HG03354 (cell line): ENCODE results near the gene PTPRN2.
"Not testable (repeated sequence)": the region's sequence is repeated elsewhere in the genome, so short reads cannot be mapped to it uniquely, and the experiment has no call there.

Experiments
- ATAC-seq: cut with Tn5 transposase; IDR thresholded peaks from one replicate; pipeline ENCODE4 v1.9.1; 2021; ENCODE audit warnings: mild to moderate bottlenecking; ENCODE audit not compliant: unreplicated experiment, poor library complexity, severe bottlenecking

PTPRN2 gene

DNA sequence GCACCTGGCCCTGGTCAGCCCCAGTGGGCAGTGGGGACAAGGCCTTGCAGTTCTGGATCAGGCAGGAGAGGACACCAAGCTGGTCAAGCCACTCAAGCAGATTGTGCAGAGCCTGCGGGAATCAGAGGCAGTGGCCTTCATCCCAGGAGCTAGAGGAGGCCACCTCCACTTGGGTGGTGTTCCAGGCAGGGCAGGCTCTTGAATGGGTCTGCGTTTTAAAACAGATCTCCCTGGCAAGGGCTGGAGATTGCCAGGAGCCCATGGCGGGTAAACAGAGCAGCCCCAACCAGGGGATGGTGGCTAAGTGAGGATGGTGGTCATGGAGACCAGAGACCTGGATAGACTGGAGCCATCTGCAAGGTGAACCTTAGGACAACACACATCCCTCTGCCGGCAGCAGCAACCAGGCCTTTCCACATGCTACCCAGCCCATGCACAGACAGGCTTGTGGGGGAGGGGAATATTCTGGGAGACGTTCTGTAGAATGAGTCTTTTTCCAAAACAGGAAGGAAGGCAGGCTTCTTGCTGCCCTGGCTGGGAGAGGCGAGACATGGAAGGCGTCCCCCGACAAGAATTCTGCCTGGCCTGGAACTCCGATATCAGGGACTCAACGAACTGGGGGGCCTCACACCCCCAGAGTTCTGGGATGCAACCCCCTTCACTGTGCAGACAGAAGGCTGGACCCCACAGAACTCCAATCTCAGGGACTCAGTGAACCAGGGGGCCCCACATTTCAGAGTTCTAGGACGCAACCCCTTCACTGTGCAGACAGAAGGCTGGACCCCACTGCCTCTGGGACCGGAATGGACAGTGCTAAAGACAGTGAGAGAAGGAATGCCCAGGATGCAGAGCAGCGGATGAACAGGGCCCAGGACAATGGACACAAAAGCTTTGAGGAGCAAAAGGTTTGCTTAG lies 264.8 kb downstream of the PTPRN2 start:
- ATAC-seq, result no peak

DNA sequence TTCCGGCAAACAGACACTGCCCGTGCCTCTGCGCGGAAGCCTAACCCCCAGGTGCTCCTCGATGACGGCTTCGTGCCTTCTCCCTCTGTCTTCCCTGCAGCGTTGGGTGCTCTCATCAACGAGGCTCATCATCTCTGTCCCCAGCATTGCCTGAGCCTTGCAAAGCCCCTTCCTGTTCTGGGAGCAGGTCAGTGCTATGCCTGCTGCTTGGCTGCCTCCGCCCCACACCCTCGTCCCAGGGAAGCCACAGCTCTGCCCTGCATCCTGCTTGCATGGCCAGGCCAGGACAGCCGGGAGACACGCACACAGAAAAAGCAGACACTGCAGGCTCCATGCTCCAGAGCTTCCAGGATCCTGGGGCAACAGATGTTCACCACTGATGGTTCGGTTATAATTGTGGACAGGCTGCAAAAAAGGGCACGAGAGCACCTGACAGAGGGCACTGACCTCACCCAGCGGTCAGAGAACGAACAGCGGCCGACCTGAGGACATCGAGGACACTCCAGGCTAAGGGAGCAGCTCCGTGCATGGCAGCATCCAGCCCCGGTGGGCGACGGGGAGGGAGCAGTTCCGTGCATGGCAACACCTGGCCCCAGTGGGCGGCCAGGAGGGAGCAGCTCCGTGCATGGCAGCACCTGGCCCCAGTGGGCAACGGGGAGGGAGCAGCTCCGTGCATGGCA lies 265.5 kb downstream of the PTPRN2 start:
- ATAC-seq, result no peak

DNA sequence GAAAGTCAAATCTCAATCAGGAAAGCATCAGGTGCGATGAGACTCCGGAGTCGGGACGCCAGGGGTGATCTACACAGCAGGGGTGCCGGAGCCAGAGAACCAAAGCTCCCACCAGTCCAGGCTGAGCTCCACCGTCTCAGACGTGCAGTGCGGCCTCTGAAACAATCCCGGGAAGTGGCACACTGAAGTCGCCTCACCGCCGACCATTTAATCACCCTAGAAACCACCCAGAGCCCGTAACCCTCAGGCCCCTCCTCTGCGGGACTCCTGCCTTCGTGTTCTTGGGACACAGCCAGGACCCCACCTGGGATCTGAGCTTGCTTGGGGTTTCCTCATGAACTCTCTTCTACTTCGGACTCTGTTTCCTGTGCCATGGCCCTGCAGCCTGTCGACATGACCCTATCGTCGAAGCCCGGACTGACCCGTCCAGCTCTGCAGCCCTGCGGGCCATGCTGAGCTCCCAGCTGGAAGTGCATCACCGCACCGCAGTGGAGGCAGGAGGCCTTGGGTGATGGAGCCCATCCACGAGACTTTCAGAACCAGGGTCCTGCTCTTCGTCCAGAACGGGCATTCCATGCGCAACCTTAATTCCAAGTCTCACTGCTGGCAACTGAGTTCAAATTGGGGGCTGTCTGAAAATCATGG lies 266.4 kb downstream of the PTPRN2 start:
- no peak for ATAC-seq

DNA sequence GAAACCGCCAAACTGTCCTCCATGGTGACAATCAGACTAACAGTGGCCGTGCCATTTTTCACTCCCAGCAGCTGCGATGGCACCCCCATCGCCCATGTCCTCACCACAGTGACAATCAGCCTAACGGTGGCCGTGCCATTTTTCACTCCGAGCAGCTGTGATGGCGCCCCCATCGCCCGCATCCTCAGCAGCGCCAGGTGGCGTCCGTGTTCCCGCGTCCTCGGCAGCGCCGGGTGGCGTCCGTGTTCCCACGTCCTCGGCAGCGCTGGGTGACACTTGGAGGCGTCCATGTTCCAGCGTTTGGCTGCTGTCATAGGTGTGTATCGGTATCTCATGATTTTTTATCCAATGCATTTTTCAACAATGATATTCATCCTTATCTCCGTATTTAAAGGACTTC lies 267.3 kb downstream of the PTPRN2 start:
- ATAC-seq, result no peak

DNA sequence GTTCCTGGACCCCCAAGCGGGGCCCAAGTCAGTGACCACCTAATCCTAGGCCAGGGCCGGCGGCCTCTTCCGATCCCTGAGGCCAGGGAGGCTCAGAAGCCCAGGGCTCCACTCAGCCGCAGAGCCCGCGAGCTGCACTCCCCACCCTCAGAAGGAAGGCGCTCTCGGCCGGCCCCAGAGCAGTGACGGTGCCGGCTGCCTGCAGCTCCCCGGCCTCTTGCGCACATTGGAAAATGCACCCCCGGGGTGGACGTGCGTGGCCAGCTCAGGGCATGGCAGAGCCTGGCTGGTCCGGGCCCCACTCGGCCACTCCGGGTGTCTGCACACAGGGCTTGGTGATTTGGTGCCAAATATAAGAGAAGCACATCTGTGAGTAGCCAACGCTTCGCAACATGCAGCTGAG lies 269.1 kb downstream of the PTPRN2 start:
- ATAC-seq, result no peak

DNA sequence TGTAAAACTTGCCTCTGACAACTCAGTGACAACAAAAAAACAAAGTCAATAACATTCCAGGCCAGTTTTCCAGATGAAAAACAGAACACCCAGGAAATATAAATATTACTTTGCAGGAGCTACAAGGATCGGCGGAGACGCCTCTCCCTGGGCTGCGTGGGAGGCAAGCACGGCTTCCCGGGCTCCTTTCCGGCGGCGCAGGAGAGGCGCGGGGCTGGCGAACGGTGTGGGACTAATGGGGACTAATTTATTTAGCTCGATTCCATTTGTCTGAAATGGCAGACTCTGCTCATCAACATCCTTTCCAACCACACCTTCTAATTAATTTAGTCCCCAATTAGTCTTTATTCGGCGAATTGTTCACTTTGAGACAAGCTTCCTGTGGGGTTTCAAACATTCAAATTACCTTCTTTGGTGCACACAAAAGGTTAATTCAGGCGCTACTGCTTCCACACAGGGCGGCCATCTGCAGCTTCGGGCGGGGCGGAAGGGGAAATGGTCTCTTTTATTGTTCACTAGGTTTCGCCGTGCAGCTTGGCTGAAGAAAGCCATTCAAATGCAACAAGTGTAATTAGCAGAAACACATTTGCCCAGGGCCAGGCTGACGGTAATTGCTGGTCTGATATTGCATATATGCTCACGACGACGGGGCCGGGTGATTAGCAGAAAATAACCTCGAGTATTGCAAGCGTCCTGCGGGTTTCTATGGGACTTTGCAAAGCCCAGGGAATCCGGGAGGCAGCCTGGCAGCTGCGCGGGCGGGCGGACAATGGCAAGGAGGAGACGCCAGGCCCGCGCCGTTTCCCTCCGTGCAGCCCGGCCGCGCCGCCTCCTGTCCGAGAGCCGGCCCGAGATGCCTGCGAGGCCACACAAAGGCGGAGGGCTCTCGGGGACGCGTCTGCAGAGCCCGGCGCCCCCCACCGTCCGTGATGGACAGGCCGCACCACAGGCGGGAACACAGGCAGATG lies 270.1 kb downstream of the PTPRN2 start:
- no peak for ATAC-seq

DNA sequence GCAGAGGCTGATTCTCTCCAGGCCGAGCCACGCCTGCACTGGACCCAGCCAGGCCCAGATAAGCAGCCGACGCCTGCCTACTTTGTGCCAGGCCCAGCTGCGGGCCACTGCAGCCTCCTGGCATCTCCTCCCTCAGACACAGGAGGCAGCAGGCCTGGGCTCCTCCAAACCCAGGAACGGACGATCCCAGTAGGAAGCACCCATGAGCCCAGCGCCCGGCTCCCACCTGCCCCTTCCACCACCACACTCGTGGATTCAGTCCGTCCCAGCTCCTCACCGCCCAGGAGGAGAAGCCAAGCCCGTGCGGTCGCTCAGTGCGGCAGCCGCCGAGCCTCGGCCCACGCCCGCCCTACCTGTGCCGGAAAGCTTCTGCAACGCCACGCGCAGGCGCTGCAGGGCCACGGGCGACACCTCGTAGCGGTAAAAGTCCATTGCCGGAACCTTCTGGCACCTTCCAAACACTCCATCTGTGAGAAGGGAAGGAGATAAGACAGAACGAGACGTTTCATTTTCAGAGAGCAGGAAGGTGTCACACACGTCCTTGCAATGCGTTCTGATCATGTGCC lies 271.1 kb downstream of the PTPRN2 start:
- no peak for ATAC-seq

DNA sequence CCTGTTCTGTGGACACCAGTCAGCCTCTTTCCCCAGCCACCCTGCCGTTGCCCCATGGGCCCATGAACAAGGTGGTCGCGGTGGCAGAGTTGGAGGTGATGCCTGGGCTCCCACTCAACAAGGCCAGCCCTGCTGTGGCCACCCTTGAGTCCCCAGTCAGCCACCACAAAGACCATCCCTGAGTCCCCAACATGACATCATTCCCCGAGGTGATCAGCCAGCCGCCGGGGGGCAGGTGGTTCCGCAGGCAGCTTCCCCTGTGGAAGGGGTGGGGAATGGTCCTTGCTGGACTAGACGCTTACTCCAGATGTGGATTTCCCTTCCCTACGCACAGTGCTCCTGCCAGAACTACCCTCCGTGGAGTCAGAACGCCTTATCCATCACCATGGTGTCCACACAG lies 271.7 kb downstream of the PTPRN2 start:
- ATAC-seq, result no peak

DNA sequence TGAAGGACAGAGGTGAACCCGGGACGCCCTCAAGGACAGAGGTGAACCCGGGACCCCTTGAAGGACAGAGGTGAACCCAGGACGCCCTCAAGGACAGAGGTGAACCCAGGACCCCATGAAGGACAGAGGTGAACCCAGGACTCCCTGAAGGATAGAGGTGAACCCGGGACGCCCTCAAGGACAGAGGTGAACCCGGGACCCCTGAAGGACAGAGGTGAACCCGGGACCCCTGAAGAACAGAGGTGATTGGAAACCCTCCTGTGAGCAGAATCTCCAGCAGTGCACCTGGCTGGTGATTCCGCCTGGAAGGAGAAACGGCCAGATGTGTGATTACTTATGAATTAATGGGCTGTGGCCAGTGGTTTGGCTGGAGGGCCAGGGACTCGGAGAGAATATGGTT lies 272.3 kb downstream of the PTPRN2 start:
- ATAC-seq, result no peak

DNA sequence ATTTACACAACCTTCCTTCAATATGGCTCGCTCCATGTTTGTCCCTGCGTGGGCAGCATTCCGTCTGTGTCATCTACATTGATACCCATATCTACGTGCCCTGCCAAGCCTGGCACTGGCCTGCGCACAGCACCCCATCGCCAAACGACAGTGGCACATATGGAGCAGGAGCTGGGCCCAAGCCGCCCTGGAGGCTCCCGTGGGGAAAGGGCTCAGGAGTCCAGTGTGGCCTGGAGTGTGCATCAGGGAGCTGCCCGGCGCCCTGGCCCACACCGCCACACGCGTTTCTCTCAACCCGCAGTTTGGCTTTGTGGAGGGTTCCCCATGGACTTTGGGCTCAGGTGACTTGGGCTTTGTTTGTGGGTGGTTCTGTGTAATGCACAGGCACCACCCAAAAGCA lies 273.2 kb downstream of the PTPRN2 start:
- no peak for ATAC-seq

DNA sequence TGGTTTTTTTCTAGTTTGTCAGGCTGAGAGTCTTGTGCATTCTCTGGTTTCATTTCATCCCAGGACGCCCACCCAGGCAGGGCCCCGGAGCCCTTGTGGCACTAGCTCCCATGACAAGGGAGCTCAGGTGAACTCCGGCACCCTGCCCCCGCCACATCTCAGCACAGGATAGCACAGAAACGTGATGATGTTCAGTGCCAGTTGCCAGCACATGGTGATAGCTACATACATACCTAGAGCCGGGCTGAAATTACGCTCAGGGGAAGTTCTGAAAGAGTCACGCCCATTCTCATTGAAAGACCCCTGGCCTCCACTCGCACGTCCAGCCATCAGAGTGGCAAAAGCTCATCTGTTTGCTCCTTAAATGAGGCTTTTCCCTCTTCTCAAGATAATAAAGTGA lies 273.7 kb downstream of the PTPRN2 start:
- ATAC-seq, result no peak

DNA sequence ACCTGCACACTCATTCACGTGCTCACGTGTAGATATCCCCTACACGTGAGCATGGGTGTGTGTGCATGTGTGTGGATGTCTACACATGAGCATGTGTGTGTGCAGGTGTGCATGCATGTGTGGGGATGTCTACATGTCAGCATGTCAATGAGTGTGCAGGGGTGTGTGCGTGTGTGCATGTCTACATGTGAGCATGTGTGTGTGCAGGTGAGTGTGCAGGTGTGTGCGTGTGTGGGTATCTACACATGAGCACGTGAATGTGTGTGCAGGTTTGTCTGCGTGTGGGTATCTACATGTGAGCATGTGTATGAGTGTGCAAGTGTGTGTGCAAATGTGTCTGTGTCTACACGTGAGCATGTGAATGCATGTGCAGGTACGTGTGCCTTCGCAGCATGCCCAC lies 274.8 kb downstream of the PTPRN2 start:
- ATAC-seq, result no peak

DNA sequence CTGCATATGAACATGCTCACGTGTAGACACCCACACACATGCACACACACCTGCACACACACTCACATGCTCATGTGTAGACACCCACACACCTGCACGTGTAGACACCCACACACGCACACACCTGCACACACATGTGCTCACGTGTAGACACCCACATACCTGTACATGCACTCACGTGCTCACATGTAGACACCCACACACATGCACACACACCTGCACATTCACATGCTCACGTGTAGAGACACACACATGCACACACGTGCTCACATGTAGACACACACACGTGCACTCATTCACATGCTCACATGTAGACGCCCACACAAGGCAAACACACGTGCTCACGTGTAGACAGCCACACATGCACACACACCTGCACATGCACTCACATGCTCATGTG lies 275.8 kb downstream of the PTPRN2 start:
- no peak for ATAC-seq

DNA sequence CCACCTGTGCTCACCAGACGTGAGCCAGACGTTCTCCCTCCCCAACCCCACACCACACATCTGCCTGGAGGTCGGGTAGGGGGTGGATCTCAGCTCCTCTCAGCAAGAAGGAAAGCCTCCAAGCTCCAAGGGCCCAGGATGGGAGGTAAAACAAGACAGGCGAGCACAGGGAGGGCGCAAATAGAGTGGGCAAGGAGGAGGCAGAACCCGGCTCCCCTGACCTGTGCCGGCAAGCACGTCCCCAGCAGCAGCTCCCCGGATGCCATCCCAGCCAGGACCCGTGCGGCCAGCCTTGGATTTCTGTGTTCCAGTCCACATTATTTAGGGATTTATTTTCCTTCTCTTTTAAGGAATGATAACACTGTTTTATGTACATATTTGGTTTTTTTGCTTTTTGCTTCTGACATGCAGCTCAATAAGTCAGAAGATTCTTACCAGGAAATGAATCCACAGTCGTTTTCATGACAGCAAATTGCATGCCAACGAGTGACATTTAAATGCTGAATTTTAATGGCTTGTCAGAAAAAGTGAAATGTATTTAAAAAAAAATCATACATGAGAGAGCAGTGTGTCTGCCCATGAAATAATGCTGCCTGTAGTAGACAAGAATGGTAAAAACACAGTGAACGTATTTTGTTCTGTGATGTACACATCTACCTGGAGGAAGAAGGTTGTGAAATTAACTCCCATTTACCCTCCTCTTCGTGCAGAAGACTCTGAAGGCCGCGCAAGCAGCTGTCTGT lies 276.5 kb downstream of the PTPRN2 start:
- no peak for ATAC-seq

DNA sequence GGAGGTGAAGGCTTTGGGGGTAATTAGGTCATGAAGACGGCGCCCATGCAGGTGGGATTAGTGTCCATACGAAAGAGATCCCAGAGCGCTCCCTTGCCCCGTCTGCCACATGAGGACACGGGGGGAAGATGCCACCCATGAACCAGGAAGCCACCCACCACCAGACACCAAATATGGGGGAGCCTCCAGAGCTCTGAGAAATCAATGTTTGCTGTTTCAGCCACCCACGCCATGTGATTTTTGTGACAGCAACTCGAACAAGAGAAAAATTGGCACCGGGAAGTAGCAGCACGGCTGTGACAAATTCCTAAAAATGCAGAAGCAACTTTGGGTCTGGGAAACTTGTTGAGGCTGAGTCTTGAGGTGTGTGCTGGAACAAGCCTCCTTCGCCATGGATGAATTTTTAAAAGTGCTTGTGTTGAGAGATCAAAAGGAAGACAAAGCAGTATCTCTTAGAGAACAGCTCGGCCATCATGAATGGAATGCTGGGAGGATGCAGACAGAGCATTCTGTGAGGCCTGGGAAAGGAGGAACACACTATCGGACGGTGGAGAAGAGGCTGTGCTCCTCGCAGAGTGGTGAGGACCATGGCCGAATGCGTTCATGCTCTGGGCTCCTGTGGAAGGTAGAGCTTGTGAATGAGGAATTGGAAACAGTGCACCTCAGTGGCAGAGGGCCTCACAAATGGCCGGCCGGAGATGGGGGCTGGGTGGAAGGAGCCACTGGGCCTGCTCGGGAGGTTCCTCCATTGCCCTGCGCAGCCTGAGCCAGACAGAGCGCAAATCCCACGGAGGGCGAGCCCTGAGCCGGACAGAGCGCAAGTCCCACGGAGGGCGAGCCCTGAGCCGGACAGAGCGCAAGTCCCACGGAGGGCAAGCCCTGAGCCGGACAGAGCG lies 277.5 kb downstream of the PTPRN2 start:
- ATAC-seq, result no peak

DNA sequence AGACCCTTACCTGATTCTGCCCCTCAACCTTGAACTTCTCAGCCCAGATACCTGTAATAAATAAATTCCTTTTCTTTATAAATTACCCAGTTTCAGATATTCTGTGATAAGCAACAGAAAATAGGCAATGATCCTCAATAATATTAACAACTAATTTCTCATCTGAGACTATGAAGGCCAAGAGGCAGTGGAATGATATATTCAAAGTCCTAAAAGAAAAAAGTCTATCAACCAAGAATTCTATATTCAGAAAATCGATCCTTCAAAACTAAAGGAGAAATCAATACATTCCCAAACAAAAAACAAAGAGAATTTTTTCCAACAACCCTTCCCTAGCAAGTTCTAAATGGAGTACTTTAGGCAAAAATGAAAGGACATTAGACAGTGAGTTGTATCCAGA lies 279.6 kb downstream of the PTPRN2 start:
- ATAC-seq, result no peak

DNA sequence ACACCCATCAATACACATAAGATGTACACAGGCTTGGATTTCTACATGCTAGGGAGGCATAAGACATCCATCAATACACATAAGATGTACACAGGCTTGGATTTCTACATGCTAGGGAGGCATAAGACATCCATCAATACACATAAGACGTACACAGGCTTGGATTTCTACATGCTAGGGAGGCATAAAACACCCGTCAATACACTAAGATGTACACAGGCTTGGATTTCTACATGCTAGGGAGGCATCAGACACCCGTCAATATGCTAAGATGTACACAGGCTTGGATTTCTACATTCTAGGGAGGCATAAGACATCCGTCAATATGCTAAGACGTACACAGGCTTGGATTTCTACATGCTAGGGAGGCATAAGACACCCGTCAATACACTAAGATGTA lies 283.6 kb downstream of the PTPRN2 start:
- ATAC-seq, result not testable (repeated sequence)

DNA sequence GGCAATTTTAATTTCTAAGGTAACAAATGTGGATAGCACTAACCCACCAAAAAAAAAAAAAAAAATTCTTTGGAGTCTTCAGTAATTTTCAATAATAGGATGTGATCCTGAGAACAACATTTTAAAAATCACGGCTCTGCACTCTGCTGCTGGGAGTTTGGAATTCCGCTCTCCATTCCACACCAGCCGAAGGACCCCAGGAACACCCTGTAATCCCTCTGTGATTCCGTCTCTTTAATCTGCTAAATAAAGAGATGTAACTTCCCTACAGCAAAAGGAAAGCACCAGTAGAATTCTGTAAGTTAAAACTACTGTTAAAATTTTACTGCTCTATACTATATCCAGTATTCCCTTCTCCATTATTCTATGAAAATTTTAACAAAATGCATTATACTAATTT lies 284.5 kb downstream of the PTPRN2 start:
- ATAC-seq, result no peak
